PFSK-1 (cell line): ENCODE data around the gene LINC00305.

Experiments
- POLR2AphosphoS5 ChIP-seq: IDR thresholded peaks from 2 replicates; pipeline ENCODE4 v1.6.1; 2012; ENCODE audit warnings: low read depth, mild to moderate bottlenecking, control low read depth, low read length, moderate library complexity
- REST ChIP-seq, 2 experiments: IDR thresholded peaks; 2 replicates each; pipeline versions ENCODE4 v1.6.1 to v1.8.0; 2011 to 2012; ENCODE audit warnings: low read depth in 2 of 2, low read length in 2 of 2, control low read depth in 1 of 2, inconsistent platforms in 1 of 2, mild to moderate bottlenecking in 1 of 2, moderate library complexity in 1 of 2; ENCODE audit not compliant: insufficient read depth in 1 of 2
- TAF1 ChIP-seq: IDR thresholded peaks from 2 replicates; pipeline ENCODE4 v1.6.1; 2012; ENCODE audit warnings: low read length, control low read depth, borderline replicate concordance; ENCODE audit not compliant: insufficient read depth

GRCh38 chr18:64178860-64179259, 30.0 kb upstream of the LINC00305 start:
- TF ChIP-seq POLR2AphosphoS5, result no peak
- no peak for TF ChIP-seq TAF1
- TF ChIP-seq REST (IDR thresholded peaks at IDR 0.05; ENCODE audit: insufficient read depth in 1 of 2, low read depth in 2 of 2, low read length in 2 of 2), result no peak
